Caco-2 (cell line): ENCODE measurements around the gene CTIF. TPM values are rescaled to one million over a fixed set of nuclear protein-coding genes. Genes with fewer than 3 reads are reported as not detected.

Source experiments
- BruUV-seq: library from RNA; stranded (reverse); fragments of 400-500 nt; replicated peaks from 2 replicates; lab custom pipeline; 2021; lab: Mats Ljungman, UMichigan
- CTCF ChIA-PET: fragments of 300-600 bp; sonication (Branson Sonifier 250); formaldehyde crosslinking; loops from one replicate; lab custom pipeline; 2022; ENCODE audit warnings: antibody characterized with exemption; lab: Charles Lee
- POLR2A ChIA-PET: fragments of 300-600 bp; sonication (Branson Sonifier 250); formaldehyde crosslinking; loops from one replicate; lab custom pipeline; 2022; ENCODE audit warnings: antibody characterized with exemption; lab: Charles Lee
- DNase-seq, 2 experiments: peaks; one replicate each; pipeline versions ENCODE4 v3.0.0 to v3.0.0-alpha.2; 2020 to 2022
- H3K27me3 ChIP-seq: replicated peaks from 2 replicates; pipeline ENCODE4 v1.6.0; 2011; ENCODE audit warnings: low read length; ENCODE audit not compliant: control insufficient read depth, insufficient read depth
- H3K36me3 ChIP-seq: 2 replicates; pipeline ENCODE4 v1.5.1; 2011; ENCODE audit warnings: low read length; ENCODE audit not compliant: control insufficient read depth, insufficient read depth
- H3K4me1 ChIP-seq: fragments of 250-450 bp; sonication (Bioruptor Pico); 2 replicates; pipeline ENCODE4 v1.5.1; 2020; ENCODE audit warnings: mild to moderate bottlenecking
- H3K4me3 ChIP-seq: 2 replicates; pipeline ENCODE4 v1.5.1; 2011; ENCODE audit warnings: low read depth, mild to moderate bottlenecking, control low read depth, low read length
- H3K9me3 ChIP-seq: fragments of 250-450 bp; sonication (Bioruptor Pico); 2 replicates; pipeline ENCODE4 v1.5.1; 2020; ENCODE audit warnings: mild to moderate bottlenecking, moderate library complexity
- H3K27ac Mint-ChIP-seq: one replicate; pipeline ENCODE4 v1.8.0; 2022; ENCODE audit warnings: mixed read lengths; ENCODE audit not compliant: unreplicated experiment
- H3K27me3 Mint-ChIP-seq: one replicate; pipeline ENCODE4 v1.8.0; 2022; ENCODE audit warnings: mixed read lengths; ENCODE audit not compliant: insufficient read depth, unreplicated experiment
- H3K36me3 Mint-ChIP-seq: one replicate; pipeline ENCODE4 v1.8.0; 2022; ENCODE audit warnings: mild to moderate bottlenecking, mixed read lengths; ENCODE audit not compliant: insufficient read depth, unreplicated experiment
- H3K4me1 Mint-ChIP-seq: one replicate; pipeline ENCODE4 v1.8.0; 2022; ENCODE audit warnings: low read depth, mixed read lengths; ENCODE audit not compliant: unreplicated experiment
- H3K4me3 Mint-ChIP-seq: one replicate; pipeline ENCODE4 v1.8.0; 2022; ENCODE audit warnings: mild to moderate bottlenecking, moderate library complexity, mixed read lengths; ENCODE audit not compliant: unreplicated experiment
- H3K9me3 Mint-ChIP-seq: one replicate; pipeline ENCODE4 v1.8.0; 2022; ENCODE audit warnings: mixed read lengths; ENCODE audit not compliant: unreplicated experiment
- intact Hi-C: fragments of 100-400 bp; cut with micrococcal nuclease; formaldehyde crosslinking; loops from one replicate; pipeline ENCODE4 v1.10.0; 2022; ENCODE audit not compliant: unreplicated experiment
- total RNA-seq: library from RNA; stranded (reverse); gene quantifications from 2 replicates; pipeline ENCODE4 v1.2.3, GENCODE V29; 2022
- TF ChIP-seq, protein P1 (sequence below), 2 experiments: fragments of 200-600 bp in 1 of 2; IDR thresholded peaks; 1 replicate in 1 of 2; 2 replicates in 1 of 2; pipeline versions ENCODE4 v1.5.1 to v1.8.0; 2011 to 2022; ENCODE audit warnings: antibody characterized with exemption in 1 of 2, control low read depth in 1 of 2, inconsistent platforms in 1 of 2, low read depth in 1 of 2, low read length in 1 of 2, mild to moderate bottlenecking in 1 of 2, moderate library complexity in 1 of 2; ENCODE audit not compliant: insufficient read depth in 1 of 2, severe bottlenecking in 1 of 2, unreplicated experiment in 1 of 2

The CTIF gene
- total RNA-seq, 1 experiment from 2014 or later, result 19.9 TPM

DNA sequence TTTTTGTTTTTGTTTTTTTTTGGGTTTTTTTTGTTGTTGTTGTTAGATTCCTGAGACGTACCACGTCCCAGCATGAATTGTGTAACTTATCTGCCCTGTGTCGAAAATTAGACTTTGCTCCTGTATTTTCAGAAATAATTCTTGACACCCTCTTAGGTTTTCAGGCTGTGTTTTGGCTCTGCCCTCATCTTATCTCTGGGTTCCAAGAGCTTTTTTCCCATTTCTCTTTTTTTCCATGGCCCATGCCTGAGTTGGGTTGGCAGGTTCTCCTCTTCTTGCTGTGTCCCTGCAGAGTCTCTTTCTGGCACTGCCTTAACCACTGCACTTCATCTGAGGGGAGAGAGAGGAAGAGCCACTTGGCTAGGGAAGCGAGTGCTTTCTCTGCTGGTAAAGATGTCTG is 42.4 kb downstream of the CTIF start:
- intact Hi-C loops, result no loop called here
- ChIA-PET POLR2A (no interaction called here), CTCF (no interaction called here)
- Mint-ChIP-seq H3K9me3 (no peaks in the 10 kb centered on the region), H3K4me1 (no peaks in the 10 kb centered on the region), H3K27ac (no peak overlapping the region), H3K27me3 (no peaks in the 10 kb centered on the region), H3K4me3 (no peak overlapping the region), H3K36me3 (no peaks in the 10 kb centered on the region)
- Histone ChIP-seq H3K9me3 (no peaks in the 10 kb centered on the region), H3K4me1 (no peaks in the 10 kb centered on the region), H3K4me3 (no peak overlapping the region), H3K36me3 (no peaks in the 10 kb centered on the region), H3K27me3 (no peaks in the 10 kb centered on the region)
- no peak for DNase-seq
- TF ChIP-seq, protein P1, sequence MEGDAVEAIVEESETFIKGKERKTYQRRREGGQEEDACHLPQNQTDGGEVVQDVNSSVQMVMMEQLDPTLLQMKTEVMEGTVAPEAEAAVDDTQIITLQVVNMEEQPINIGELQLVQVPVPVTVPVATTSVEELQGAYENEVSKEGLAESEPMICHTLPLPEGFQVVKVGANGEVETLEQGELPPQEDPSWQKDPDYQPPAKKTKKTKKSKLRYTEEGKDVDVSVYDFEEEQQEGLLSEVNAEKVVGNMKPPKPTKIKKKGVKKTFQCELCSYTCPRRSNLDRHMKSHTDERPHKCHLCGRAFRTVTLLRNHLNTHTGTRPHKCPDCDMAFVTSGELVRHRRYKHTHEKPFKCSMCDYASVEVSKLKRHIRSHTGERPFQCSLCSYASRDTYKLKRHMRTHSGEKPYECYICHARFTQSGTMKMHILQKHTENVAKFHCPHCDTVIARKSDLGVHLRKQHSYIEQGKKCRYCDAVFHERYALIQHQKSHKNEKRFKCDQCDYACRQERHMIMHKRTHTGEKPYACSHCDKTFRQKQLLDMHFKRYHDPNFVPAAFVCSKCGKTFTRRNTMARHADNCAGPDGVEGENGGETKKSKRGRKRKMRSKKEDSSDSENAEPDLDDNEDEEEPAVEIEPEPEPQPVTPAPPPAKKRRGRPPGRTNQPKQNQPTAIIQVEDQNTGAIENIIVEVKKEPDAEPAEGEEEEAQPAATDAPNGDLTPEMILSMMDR (IDR thresholded peaks at IDR 0.05; ENCODE audit: insufficient read depth in 1 of 2, low read depth in 1 of 2, low read length in 1 of 2, severe bottlenecking in 1 of 2, unreplicated experiment in 1 of 2), result no peak
- no TSS peak for BruUV-seq

DNA sequence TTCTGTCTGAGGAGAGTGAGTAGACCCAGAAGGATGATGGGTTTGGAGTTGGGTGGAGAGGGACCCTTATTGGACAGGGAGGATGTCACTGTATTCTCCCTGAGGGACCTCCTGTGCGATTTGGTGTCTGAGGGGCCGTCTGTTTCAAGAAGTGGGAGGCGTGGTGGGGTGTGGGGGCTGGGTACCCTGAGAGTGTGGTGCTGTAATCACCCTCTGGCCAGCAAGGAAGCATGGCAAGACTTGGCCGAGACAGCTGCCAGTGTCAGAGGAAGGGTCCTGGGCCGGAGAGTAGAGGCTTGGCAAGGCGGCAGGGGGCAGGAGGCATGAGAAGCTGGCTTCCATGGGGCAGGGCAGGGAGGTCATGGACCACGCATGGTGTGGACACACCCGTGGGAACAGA is 43.1 kb downstream of the CTIF start:
- Histone ChIP-seq H3K36me3 (no peaks in the 10 kb centered on the region), H3K27me3 (no peaks in the 10 kb centered on the region), H3K4me3 (no peak overlapping the region), H3K4me1 (no peaks in the 10 kb centered on the region), H3K9me3 (no peaks in the 10 kb centered on the region)
- Mint-ChIP-seq H3K27me3 (no peaks in the 10 kb centered on the region), H3K36me3 (no peaks in the 10 kb centered on the region), H3K4me3 (no peak overlapping the region), H3K4me1 (no peaks in the 10 kb centered on the region), H3K9me3 (no peaks in the 10 kb centered on the region), H3K27ac (no peak overlapping the region)
- POLR2A ChIA-PET, result no interaction called here
- no TSS peak for BruUV-seq
- DNase-seq, result no peak
- CTCF ChIA-PET, result no interaction called here
- intact Hi-C loops, result no loop called here
- TF ChIP-seq, protein P1 (IDR thresholded peaks at IDR 0.05; ENCODE audit: insufficient read depth in 1 of 2, low read depth in 1 of 2, low read length in 1 of 2, severe bottlenecking in 1 of 2, unreplicated experiment in 1 of 2), result no peak

DNA sequence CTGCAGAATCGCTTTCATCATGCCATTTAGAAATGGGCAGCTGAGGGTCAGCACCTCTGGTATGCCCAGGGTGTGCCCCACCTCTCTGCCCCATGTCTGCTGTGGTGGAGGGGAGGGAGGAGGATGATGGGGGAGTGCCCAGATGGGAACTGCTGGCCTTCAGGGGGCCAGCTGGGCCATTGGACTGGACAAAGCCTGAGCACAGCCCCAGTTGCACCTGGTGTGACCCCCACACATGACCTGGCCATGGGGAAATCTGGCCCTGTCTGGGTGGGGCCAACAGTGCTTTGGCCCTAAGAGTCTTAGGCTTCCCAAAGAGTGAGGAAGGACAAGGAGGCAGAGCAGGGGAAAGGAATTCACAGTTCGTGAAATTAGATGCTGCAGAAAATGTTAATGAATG is 44.1 kb downstream of the CTIF start:
- H3K27me3 Mint-ChIP-seq, result no peaks in the 10 kb centered on the region
- Histone ChIP-seq H3K4me1 (no peaks in the 10 kb centered on the region), H3K4me3 (no peak overlapping the region), H3K36me3 (no peaks in the 10 kb centered on the region), H3K9me3 (no peaks in the 10 kb centered on the region), H3K27me3 (no peaks in the 10 kb centered on the region)
- no TSS peak for BruUV-seq
- H3K27ac Mint-ChIP-seq, result no peak overlapping the region
- no peaks in the 10 kb centered on the region for H3K36me3 Mint-ChIP-seq
- ChIA-PET CTCF (no interaction called here), POLR2A (no interaction called here)
- no peak for DNase-seq
- intact Hi-C loops, result no loop called here
- H3K4me1 Mint-ChIP-seq, result no peaks in the 10 kb centered on the region
- no peaks in the 10 kb centered on the region for H3K9me3 Mint-ChIP-seq
- H3K4me3 Mint-ChIP-seq, result no peak overlapping the region
- TF ChIP-seq, protein P1 (IDR thresholded peaks at IDR 0.05; ENCODE audit: insufficient read depth in 1 of 2, low read depth in 1 of 2, low read length in 1 of 2, severe bottlenecking in 1 of 2, unreplicated experiment in 1 of 2), result no peak
